Stromal cell of bone marrow (primary cell): ENCODE measurements around the gene DOK1.
"Not testable (repeated sequence)": the region's sequence is repeated elsewhere in the genome, so short reads cannot be mapped to it uniquely, and the experiment has no call there.

Experiments
- DNase-seq: peaks from one replicate; pipeline ENCODE4 v3.0.0-alpha.2; 2012; ENCODE audit warnings: low read depth

The DOK1 gene

DNA sequence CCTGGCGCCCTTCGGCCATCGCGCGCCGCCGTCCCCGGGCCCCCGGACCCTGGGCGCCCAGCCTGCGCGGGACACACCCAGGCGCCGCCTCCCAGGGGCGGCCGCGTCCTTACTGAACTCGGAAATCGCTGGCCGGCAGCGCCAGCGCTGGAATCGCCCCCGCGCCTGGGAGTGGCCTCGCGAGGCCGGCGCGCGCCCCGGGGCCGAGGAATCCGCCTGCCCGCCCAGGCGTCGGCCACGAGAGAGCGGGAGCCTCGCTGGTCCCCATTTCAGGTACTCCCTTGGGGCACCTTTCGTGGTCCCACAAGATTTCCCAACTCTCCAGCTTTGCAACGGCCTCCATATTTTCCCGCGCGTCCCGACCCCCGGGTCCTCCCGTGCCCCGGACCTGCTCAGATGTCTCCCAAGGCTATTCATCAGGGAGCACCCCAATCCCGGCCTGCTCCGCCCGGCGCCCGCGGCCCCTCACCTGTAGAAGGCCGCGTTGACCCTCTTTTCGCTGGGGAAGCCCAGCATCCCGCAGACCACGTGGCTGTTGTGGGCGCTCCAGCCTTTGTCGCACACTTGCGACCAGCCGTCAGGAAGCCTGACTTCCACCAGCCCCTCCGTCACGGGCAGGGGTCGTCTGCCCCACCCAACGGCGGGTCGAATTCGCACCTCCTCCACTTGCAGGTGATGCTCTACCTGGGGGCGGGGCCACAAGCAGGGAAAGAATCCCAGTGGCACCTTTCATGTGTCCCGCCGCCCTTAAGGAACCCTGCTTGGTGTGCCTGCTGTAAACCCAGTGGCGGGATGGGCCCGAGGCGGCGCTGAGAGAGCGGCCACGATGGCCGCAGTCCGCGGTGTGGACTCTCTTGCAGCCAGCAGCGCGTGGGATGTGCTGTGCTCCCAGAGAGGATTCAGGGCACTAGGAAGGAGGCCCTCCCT lies 5.4 kb upstream of the DOK1 start:
- DNase-seq, result no peak

DNA sequence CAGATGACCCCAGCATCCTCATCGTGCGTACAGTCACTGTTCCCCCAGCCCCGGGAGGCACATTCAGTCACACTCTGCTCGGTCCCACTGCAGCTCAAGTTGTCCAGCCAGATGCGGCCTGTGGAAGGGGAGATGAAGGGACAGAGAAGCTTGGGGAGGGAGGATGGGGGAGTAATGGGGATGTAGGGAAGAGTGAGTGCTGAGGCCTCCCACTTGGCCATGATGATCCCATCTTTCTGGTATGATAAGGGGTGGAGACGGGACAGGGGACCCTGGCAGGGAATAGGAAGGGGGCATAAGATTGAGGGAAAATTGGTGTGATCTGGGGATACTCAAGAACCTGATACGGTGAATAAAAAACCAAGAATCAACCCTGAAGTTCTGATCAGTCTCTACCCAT lies 4.3 kb upstream of the DOK1 start:
- DNase-seq, result no peak

DNA sequence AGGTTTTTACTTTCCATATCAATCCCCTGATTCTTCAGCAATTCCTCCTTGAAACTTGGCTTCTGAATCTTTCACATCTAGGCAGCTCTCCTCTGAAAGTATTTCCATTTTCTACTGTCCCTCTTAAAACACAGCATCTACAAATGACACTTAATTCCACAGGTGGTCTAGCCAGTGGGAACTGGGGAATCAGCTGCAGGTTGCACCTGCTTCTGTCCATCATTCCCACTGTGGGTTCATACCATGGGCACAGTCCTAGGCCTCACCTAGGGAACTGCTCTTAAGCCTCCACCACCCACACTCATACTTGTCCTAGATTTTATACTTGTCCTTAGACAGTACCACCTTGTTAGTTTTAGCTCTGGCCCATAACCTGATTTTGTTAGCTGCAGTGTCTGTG lies 3.0 kb upstream of the DOK1 start:
- DNase-seq, result no peak

DNA sequence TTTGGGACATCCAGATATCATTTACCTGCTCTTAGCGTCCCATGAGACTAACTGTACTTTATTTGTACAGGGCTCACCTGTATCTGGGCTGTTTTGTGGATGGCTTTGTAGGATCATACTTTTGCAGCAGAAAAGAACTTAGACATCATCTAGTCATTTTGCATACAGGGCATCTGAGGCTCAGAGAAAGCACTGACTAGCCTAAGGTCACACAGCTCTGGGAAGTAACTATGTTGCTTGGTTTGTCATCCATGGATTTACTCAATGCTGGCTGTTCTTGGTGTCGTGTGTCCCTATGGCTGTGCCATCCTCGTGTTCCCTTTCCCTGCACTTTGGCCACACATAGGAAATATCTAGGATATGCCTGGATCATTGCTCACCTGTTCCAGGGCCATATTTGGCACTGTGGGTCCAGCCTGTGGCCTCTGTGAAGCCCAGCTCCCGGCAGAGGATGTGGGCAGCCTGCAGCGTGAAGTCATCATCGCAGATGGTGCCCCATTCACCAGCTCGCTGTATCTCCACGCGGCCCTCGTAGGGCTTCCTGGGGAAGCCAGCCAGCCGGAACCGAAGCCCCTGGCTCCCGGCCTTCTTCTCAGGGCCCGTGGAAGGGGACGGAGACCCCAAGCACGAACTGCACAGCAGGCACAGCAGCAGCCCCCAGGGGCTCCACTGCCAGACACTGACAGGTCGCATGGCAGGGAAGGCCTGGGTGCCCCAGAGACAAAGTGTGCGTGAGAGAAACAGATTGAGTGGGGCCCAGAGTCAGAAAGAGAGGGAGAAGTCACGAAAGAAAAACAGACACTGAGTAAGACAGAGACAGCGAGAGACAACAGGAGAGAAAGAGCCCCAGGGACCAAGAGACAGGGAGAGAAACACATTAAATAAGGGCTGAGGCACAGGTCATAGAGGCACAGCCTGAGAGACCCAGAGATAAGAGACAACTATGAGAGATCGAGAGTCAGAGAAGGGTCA lies 2.3 kb upstream of the DOK1 start:
- no peak for DNase-seq

DNA sequence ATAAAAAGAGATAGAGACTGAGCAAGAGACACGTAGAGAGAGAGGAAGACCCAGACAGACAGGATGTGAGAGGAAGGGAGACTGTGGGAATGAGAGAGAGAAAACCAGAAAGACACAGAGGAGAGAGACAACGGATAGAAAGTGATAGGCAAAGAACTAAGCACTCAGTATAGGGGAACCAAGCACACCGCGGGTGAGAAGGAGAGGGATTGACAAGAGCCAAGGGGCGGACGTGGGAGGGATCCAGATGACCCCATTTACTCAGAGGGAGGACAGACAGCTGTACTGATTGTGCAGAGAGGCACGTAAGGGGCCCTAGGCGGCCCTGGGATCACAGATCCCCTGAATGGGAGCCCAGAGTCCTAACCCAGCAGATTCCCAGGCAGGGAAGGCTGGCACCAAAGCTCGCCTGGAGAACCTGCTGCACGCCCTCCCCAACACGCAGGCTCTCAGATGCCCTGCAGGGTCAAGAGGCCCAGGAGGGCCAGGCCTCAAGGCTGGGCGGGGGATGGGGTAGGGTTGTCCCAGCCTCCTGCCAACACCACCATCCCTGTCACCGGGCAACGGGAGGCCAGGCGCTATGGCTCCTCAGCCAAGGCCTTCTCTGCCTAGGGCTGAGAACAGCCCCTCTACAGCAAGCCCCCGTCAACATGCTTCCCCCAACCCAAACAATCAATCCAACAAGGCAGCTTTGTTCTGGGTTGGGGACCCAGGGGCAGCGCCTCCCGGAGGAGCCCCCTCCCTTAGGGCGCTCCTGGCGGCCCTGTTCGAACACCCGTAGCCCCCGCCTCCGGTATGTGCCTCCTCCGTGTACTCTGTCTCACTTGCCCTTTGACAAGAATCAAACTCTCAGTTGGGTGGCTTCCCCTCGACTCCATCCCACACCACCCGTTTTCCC lies 1.4 kb upstream of the DOK1 start:
- DNase-seq, result no peak

DNA sequence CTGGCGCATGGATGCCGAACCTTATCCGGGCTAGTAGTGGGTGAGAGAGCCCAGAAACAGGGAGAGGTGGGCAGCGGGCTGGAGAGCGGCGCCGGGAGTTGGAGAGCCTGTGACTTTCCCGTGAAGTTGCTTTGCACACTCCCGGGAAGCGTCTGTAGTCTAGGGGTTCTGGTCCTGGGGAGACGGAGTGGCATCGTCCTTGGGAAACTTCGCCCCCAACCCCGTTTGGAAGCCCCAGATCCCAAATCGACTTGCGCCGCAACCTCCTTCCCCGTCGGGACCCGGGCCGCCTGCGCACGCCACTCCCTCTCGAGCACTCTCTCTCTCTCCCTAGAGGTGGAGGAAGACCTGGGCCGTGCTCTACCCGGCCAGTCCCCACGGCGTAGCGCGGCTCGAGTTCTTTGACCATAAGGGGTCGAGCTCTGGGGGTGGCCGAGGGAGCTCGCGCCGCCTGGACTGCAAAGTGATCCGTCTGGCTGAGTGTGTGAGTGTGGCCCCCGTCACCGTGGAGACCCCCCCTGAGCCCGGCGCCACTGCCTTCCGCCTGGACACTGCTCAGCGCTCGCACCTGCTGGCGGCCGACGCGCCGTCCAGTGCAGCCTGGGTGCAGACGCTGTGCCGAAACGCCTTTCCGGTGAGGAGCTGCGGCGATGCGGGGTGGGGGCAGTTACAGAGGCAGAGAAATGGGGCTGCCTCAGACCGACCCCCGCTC lies 456 bp downstream of the DOK1 start:
- no peak for DNase-seq

DNA sequence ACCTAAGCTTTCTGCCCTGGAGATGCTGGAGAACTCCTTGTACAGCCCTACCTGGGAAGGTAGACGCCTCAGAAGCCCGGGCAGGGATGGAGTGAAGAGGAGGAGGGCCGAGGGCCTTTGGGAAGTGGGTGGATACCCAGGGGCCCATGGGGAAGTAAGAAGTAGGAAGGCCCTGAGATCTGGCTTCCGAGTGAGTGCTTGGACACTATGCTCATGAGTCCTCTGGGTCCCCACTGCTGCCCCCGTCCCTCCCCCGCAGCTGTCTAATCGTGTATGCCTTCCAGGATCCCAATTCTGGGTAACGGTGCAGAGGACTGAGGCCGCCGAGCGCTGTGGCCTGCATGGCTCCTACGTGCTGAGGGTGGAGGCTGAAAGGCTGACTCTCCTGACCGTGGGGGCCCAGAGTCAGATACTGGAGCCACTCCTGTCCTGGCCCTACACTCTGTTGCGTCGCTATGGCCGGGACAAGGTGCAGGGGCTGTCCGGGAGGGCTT lies 1.1 kb downstream of the DOK1 start:
- DNase-seq, result no peak

DNA sequence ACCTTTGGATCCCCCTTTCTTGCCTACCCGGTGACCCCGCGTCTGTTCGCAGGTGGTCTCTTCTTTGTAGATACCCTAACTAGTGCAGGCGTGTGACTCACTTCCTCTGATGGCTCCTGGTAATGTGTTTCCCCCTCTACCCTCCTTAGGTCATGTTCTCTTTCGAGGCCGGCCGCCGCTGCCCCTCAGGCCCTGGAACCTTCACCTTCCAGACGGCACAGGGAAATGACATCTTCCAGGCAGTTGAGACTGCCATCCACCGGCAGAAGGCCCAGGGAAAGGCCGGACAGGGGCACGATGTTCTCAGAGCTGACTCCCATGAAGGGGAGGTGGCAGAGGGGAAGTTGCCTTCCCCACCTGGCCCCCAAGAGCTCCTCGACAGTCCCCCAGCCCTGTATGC lies 1.6 kb downstream of the DOK1 start:
- no peak for DNase-seq

DNA sequence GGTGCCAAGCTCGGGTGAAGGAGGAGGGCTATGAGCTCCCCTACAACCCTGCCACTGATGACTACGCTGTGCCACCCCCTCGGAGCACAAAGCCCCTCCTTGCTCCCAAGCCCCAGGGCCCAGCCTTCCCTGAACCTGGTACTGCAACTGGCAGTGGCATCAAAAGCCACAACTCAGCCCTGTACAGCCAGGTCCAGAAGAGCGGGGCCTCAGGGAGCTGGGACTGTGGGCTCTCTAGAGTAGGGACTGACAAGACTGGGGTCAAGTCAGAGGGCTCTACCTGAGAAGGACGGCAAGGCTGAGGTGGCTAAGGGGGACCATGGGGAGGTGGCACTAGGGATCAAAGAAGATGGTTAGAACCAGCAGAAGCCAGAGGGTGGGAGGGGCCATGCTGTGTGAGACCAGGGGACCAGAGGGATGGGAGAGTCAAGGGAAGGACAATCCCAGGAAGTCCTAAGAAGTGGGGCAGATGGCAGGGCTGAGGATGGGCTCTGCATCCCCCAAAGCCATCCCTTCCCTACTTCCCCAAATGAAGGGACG lies 2.4 kb downstream of the DOK1 start:
- DNase-seq, result no peak

DNA sequence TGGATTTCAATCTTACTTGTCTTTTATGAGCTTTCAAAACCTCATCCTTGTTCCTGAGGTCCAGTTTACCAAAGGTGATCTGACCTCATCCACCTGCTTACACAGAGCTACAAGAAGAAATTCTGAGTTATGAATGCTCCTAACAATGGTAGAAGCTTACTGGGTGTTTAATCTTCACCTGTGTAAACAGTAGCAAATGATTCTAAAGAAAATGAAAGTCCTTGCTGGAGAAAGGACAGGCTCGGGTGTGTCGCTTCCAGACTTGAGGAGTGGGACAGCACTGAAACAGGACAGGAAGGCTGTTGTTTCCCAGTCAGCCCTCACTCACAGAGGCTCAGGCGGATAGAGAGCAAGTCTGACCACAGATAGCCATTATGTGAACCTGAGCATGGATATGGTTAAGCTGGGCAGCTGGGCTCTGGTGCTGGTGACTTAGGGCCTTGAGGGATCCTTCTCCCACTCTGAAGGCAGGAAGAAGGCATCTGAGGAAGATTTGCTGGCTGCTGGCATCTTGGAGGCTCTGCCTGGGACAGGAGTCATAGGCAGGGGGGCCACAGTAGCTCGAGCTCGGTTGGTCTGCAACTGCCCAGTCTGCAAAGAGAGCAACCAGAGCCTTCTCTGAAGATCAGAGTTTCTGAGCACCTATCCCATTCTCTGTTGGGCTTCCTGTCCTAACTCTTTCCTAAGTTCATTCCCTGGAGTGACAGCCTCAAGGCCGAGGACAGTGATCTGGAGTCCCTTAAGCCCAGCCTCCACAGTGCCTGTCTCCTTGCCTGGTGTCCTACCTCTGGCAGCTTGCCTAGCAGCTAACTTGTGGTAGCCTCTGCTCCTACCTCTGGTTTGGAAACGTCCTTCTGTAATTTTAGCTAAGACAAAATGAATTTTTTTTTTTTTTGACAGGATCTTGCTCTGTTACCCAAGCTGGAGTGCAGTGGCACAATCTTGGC lies 4.0 kb downstream of the DOK1 start:
- no peak for DNase-seq

DNA sequence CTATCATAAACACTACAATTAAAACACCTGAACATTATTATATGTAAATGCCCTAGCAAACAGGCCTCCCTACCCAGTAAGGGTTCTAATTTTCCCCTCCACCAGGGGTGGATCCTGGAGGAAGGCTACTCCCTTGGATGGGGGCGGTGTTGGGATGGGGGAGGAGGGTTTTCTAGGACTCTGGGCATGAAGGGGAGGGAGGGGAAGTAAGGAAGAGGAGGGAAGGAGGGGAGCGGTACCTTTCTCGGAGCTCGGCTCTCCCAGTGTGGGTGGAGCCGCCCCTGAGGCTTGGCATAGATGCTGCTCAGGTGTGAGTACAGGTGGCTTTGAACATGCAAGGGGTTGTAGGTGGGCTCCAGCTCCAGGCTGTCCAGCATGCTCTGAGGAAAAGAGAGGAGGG lies 5.4 kb downstream of the DOK1 start:
- DNase-seq, result no peak

DNA sequence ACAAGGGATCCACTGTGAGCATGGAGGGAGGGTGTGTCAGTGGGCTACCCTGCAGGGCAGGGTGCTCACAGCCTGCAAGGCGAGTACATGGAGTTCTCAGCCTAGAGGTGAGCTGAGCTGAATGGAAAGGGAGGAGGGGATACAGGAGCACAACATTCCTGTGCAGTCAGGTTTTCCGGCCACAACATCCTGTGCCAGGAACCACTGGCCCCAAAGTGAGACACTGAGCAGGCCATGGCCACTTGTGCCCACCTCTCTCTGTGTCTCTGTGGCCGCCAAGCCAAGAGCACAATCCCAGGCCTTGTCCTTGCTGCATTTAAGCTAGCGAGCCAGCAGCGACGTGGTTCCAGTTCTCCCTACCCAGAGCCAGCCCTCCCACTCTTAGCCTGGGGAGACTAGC lies 6.1 kb downstream of the DOK1 start:
- no peak for DNase-seq

DNA sequence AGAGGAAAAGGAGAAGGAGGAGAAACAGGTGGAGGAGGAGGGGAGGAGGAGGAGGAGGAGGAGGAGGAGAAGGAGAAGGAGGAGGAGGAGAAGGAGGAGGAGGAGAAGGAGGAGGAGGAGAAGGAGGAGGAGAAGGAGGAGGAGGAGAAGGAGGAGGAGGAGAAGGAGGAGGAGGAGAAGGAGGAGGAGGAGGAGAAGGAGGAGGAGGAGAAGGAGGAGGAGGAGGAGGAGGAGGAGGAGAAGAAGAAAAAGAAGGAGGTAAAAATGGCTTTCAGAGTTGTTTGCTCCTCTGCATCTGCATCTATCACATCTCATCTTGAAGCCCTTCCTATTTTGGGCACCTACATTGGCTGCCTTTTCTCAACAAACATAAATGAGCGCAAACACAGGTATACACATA lies 6.5 kb downstream of the DOK1 start:
- not testable (repeated sequence) for DNase-seq

DNA sequence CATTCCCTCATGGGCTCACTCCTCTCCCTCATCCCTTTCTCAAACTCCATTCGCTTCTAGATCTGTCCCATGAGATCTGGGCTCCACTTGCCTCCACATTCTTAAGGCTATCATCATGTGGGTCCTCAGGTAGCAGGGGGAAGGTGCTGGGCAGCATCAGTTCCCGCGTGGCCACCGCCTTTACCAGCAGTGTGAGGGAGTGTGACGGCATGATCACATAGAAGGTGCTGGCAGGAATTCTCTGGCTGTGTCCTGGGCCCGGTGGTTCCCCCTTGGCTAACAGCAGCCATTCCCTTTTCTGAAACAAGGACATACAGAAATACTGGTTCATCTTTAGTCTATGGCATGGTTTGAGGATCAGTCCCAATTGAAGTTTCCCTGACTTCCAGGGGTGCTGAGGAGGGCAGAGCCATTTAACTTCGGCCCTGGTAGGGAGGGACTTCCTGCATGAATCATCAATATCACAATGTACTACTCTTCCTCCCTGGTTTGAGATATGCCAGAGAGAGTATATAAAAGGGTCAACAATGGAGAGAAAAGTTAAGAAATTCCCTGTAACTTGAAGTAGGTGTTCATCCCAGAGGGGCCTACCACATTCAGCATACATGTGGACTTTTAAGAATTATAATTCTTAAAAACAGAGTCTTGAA lies 7.7 kb downstream of the DOK1 start:
- no peak for DNase-seq

DNA sequence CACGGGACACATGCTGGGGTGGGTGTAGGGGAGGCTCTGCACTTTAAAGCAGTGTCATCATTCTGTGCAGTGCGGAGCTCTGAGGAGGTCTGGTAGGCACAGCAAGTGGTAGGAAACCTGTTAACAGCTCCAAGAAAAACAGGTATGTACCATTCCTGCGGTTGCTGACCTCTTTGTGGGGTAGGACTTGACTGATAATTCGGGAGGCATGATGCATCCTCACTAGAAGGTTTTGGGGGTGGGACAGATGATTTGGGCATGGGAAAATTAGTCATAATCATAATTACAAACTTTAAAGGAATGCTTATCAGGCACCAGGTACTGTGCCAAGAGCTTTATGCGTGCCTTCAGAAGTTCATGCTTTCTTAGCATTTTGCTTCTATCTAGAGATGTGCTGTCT lies 9.7 kb downstream of the DOK1 start:
- DNase-seq, result no peak

DNA sequence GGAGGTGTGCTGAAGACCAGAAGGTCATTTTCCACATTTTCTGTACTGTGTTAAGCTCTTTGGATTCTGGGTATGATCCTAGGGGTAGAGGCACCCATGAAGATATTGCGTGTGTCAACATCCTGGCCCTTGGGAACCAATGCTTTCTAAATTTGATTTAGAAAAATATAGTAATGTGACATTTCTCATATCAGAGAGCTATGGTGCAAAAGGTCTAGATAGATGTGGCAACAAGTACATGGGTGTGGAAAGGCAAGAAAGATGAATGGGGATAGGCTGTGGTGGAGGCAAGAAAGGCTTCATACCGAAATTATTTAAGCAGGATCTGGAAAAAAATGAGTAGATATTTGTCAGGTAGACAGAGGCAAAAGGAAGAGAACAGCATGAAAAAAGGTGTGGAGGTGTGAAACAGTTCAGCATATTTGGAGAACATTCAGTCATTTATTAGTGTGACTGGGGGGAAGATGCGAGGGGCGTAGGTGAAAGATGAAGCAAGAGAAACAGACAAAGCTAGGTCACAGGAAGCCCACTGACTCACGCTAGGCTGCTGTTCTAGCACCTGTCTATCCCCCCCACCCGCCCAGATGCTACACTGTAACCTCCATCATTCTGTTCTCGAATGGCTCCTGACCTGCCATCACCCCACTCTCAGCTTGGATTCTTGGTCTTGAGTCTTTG lies 11.7 kb downstream of the DOK1 start:
- DNase-seq, result no peak

DNA sequence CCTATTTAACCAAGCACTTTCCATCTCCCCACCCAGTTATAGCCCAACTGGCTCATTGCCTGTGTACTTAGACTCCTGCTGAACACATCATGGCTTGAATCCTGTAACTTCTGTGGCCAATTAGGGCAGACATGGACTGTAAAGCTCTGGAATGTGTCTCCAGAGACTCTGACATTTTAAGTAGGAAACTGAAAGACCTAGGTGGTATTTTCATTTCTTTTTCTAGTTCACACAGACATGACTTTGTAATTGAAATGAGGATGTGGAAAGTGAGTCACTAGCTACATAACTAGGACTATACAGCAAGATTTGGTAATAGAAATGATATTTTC lies 12.2 kb downstream of the DOK1 start:
- peak; percentile 97 for DNase-seq

DNA sequence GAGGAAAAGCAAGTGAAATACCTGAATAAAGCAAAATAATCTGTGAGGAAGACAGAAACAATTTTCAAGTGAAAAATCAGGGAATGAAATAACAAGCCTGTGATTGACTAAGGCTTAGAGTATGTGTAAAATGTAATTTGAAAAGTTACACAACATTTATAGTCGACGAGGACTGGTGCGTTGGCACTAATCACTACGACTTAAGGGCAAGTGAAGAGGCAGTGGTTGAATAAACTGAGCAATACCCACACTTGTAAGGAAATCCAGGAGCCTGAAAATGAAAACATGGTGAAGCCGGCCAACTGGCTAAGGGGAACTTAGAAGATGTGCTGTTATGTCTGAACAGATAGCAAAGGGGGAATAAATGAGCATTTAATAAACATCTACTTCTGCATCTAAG lies 13.4 kb downstream of the DOK1 start:
- peak; percentile 70 for DNase-seq

DNA sequence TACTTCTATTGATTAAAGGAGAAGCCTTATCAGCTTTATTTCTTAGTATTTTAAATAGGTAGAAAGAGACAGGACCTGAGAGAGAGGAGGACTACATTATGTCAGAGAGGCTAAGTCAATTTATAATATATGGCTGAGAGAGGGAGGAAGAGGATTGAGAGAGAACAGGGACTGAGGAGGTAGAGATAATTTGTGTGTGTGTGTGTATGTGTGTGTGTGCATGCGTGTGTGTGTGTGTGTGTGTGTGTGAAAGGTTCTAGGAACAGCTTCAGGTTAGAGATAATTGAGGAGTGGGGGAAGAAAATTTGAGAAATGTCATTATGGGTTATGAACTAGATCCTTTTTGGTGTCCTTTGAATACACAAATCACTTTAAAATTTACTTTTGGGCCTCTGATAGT lies 15.2 kb downstream of the DOK1 start:
- DNase-seq, result no peak
